ENCODE data around the gene FKBP6. TPM values are rescaled to one million over a fixed set of nuclear protein-coding genes. Genes with fewer than 3 reads are reported as not detected.
"Not testable (repeated sequence)": the region's sequence is repeated elsewhere in the genome, so short reads cannot be mapped to it uniquely, and the experiment has no call there.

Gene FKBP6, protein sequence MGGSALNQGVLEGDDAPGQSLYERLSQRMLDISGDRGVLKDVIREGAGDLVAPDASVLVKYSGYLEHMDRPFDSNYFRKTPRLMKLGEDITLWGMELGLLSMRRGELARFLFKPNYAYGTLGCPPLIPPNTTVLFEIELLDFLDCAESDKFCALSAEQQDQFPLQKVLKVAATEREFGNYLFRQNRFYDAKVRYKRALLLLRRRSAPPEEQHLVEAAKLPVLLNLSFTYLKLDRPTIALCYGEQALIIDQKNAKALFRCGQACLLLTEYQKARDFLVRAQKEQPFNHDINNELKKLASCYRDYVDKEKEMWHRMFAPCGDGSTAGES
- polyA plus RNA-seq (2013) = not detected in 2 replicates

DNA sequence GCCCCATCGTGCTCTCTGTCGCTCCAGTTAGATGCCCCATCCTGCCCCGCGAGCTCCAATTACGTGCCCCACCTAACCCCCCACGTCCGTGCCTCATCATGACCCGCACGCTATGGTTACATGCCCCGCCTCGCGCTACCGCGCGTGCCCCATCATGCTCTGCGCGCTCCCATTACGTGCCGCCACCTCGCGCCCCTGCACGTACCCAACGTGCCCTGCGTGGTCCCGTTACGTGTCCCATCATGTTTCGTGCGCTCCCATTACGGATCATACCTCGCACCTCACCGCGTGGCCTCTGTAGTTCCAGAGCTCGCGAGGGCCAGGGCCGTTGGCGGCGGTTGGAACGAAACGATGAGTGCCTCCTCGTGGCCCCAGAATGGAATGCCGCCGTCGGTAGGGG, at the start of gene FKBP6, which contains the start of gene TRIM50:
Gene FKBP6, plus strand, starts transcription at position 240 of the 400 bp plus-strand sequence. CDS start 268 bp downstream, outside the sequence.
Gene TRIM50, minus strand, starts transcription at position 161 of the 400 bp plus-strand sequence. CDS start 3,295 bp downstream, outside the sequence.
- H3K23ac ChIP-seq (ENCODE audit: low read length); H3K4me1 ChIP-seq (ENCODE audit: control insufficient read depth in 1 of 2, insufficient read depth in 2 of 2, low read length in 2 of 2); H3K18ac ChIP-seq (ENCODE audit: low read length); H3K9ac ChIP-seq (ENCODE audit: low read length); H4K12ac ChIP-seq (ENCODE audit: low read depth, low read length); H4K8ac ChIP-seq (ENCODE audit: low read depth, low read length); H4K91ac ChIP-seq (ENCODE audit: low read depth, low read length); H3K4me3 ChIP-seq (ENCODE audit: low read depth, low read length); H3K27me3 ChIP-seq (ENCODE audit: insufficient read depth, low read length); H3K36me3 ChIP-seq (ENCODE audit: control insufficient read depth in 1 of 2, insufficient read depth in 2 of 2, low read length in 2 of 2); H3K79me1 ChIP-seq (ENCODE audit: low read length); H3K9me3 ChIP-seq (ENCODE audit: insufficient read depth, low read depth, low read length); H3K4me2 ChIP-seq (ENCODE audit: low read length); H3K4ac ChIP-seq (ENCODE audit: low read depth, low read length); H3K27ac ChIP-seq (ENCODE audit: low read depth, low read length); H3K79me2 ChIP-seq (ENCODE audit: control insufficient read depth, insufficient read depth, low read length, poor library complexity); H2BK12ac ChIP-seq (ENCODE audit: low read length); H2BK120ac ChIP-seq (ENCODE audit: insufficient read depth, low read length, poor library complexity); H2AFZ ChIP-seq (ENCODE audit: insufficient read depth, low read length, poor library complexity); DNase-seq; H3K14ac ChIP-seq (ENCODE audit: low read length); H2BK5ac ChIP-seq (ENCODE audit: low read depth, low read length, poor library complexity); H2AK5ac ChIP-seq (ENCODE audit: low read length): not testable (repeated sequence)
- WGBS (ENCODE audit: extremely low coverage, insufficient coverage, insufficient read length) = no CpG with 5 or more reads among the region's 43 CpGs

DNA sequence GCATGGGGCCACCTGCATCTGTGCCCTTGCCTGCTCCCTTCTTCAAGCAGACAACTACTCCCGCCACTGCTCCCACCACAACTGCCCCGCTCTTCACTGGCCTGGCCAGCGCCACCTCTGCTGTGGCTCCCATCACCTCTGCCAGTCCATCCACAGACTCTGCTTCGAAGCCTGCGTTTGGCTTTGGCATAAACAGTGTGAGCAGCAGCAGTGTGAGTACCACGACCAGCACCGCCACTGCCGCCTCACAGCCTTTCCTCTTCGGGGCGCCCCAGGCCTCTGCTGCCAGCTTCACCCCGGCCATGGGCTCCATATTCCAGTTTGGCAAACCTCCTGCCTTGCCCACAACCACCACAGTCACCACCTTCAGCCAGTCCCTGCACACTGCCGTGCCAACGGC, 30.7 kb upstream of the FKBP6 start:
- H3K23ac ChIP-seq (ENCODE audit: low read length); H4K8ac ChIP-seq (ENCODE audit: low read depth, low read length); H2BK120ac ChIP-seq (ENCODE audit: insufficient read depth, low read length, poor library complexity); DNase-seq; H2AK5ac ChIP-seq (ENCODE audit: low read length); H3K4ac ChIP-seq (ENCODE audit: low read depth, low read length); H3K4me2 ChIP-seq (ENCODE audit: low read length); H3K79me2 ChIP-seq (ENCODE audit: control insufficient read depth, insufficient read depth, low read length, poor library complexity); H3K4me3 ChIP-seq (ENCODE audit: low read depth, low read length); H2AFZ ChIP-seq (ENCODE audit: insufficient read depth, low read length, poor library complexity); H3K27ac ChIP-seq (ENCODE audit: low read depth, low read length); H2BK5ac ChIP-seq (ENCODE audit: low read depth, low read length, poor library complexity); H3K27me3 ChIP-seq (ENCODE audit: insufficient read depth, low read length); H2BK12ac ChIP-seq (ENCODE audit: low read length); H3K4me1 ChIP-seq (ENCODE audit: control insufficient read depth in 1 of 2, insufficient read depth in 2 of 2, low read length in 2 of 2); H3K18ac ChIP-seq (ENCODE audit: low read length); H3K14ac ChIP-seq (ENCODE audit: low read length); H4K91ac ChIP-seq (ENCODE audit: low read depth, low read length); H4K12ac ChIP-seq (ENCODE audit: low read depth, low read length); H3K79me1 ChIP-seq (ENCODE audit: low read length); H3K36me3 ChIP-seq (ENCODE audit: control insufficient read depth in 1 of 2, insufficient read depth in 2 of 2, low read length in 2 of 2); H3K9ac ChIP-seq (ENCODE audit: low read length); H3K9me3 ChIP-seq (ENCODE audit: insufficient read depth, low read depth, low read length): not testable (repeated sequence)
- WGBS (ENCODE audit: extremely low coverage, insufficient coverage, insufficient read length) = no CpG with 5 or more reads among the region's 13 CpGs

DNA sequence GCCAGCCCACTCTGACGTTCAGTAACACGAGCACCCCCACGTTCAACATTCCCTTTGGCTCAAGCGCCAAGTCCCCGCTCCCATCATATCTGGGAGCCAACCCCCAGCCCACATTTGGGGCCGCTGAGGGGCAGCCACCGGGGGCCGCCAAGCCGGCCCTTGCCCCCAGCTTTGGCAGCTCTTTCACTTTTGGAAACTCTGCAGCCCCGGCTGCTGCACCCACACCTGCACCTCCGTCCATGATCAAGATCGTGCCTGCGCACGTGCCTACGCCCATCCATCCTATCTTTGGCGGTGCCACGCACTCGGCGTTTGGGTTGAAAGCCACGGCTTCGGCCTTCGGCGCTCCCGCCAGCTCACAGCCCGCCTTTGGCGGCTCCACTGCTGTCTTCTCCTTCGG, 30.3 kb upstream of the FKBP6 start:
- not testable (repeated sequence) for H3K18ac ChIP-seq (ENCODE audit: low read length); H3K9ac ChIP-seq (ENCODE audit: low read length); H4K8ac ChIP-seq (ENCODE audit: low read depth, low read length); H3K9me3 ChIP-seq (ENCODE audit: insufficient read depth, low read depth, low read length); H3K14ac ChIP-seq (ENCODE audit: low read length); H2AK5ac ChIP-seq (ENCODE audit: low read length); H3K36me3 ChIP-seq (ENCODE audit: control insufficient read depth in 1 of 2, insufficient read depth in 2 of 2, low read length in 2 of 2); H2BK5ac ChIP-seq (ENCODE audit: low read depth, low read length, poor library complexity); H3K27ac ChIP-seq (ENCODE audit: low read depth, low read length); H2BK120ac ChIP-seq (ENCODE audit: insufficient read depth, low read length, poor library complexity); H4K91ac ChIP-seq (ENCODE audit: low read depth, low read length); H3K79me1 ChIP-seq (ENCODE audit: low read length); DNase-seq; H3K4me1 ChIP-seq (ENCODE audit: control insufficient read depth in 1 of 2, insufficient read depth in 2 of 2, low read length in 2 of 2); H3K4me2 ChIP-seq (ENCODE audit: low read length); H2BK12ac ChIP-seq (ENCODE audit: low read length); H3K23ac ChIP-seq (ENCODE audit: low read length); H4K12ac ChIP-seq (ENCODE audit: low read depth, low read length); H3K27me3 ChIP-seq (ENCODE audit: insufficient read depth, low read length); H3K4me3 ChIP-seq (ENCODE audit: low read depth, low read length); H3K79me2 ChIP-seq (ENCODE audit: control insufficient read depth, insufficient read depth, low read length, poor library complexity); H2AFZ ChIP-seq (ENCODE audit: insufficient read depth, low read length, poor library complexity); H3K4ac ChIP-seq (ENCODE audit: low read depth, low read length)
- no CpG with 5 or more reads among the region's 27 CpGs for WGBS (ENCODE audit: extremely low coverage, insufficient coverage, insufficient read length)

DNA sequence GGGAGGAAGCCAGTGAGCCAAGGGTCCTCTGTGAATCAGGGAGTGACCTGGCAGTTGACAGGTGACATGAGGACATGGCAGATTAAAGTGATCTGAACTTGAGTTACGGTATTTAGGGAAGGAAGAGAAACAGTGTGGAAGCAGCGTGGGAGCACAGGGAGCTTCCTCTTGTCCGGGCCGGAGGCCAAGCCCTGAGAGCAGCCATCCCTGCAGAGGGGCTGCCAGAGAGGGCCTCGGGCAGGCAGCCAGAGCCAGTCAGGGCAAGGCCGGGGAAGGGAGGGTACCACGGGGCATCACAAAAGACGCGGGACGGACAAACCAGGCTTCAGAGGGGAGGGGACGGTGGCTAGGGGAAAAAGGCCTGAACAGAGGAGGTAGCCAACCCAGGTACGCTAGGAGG, 28.1 kb upstream of the FKBP6 start:
- H2BK120ac ChIP-seq (ENCODE audit: insufficient read depth, low read length, poor library complexity); H2AFZ ChIP-seq (ENCODE audit: insufficient read depth, low read length, poor library complexity); H2BK5ac ChIP-seq (ENCODE audit: low read depth, low read length, poor library complexity); H3K4ac ChIP-seq (ENCODE audit: low read depth, low read length); H2BK12ac ChIP-seq (ENCODE audit: low read length); H3K27me3 ChIP-seq (ENCODE audit: insufficient read depth, low read length); H2AK5ac ChIP-seq (ENCODE audit: low read length); H3K18ac ChIP-seq (ENCODE audit: low read length); H4K8ac ChIP-seq (ENCODE audit: low read depth, low read length); H3K4me3 ChIP-seq (ENCODE audit: low read depth, low read length); H3K9me3 ChIP-seq (ENCODE audit: insufficient read depth, low read depth, low read length); DNase-seq; H3K79me1 ChIP-seq (ENCODE audit: low read length); H3K14ac ChIP-seq (ENCODE audit: low read length); H3K79me2 ChIP-seq (ENCODE audit: control insufficient read depth, insufficient read depth, low read length, poor library complexity); H3K27ac ChIP-seq (ENCODE audit: low read depth, low read length); H4K12ac ChIP-seq (ENCODE audit: low read depth, low read length); H3K4me2 ChIP-seq (ENCODE audit: low read length); H3K23ac ChIP-seq (ENCODE audit: low read length); H4K91ac ChIP-seq (ENCODE audit: low read depth, low read length); H3K4me1 ChIP-seq (ENCODE audit: control insufficient read depth in 1 of 2, insufficient read depth in 2 of 2, low read length in 2 of 2); H3K9ac ChIP-seq (ENCODE audit: low read length): not testable (repeated sequence)
- peaks cover 19 to 21% of the 10 kb centered on the region in 2 experiments for H3K36me3 ChIP-seq (ENCODE audit: control insufficient read depth in 1 of 2, insufficient read depth in 2 of 2, low read length in 2 of 2)
- no CpG with 5 or more reads among the region's 12 CpGs for WGBS (ENCODE audit: extremely low coverage, insufficient coverage, insufficient read length)

All from trophoblast cell (in vitro differentiated cells and primary cell).